Activated naive CD4-positive, alpha-beta T cell treated with anti-CD3 and anti-CD28 coated beads for 36 hours (primary cell): ENCODE results near the gene UNC45B. TPM values are rescaled to one million over a fixed set of nuclear protein-coding genes. Genes with fewer than 3 reads are reported as not detected.
"Not testable (repeated sequence)": the region's sequence is repeated elsewhere in the genome, so short reads cannot be mapped to it uniquely, and the experiment has no call there.

Experiments
- CTCF ChIA-PET: fragments of 350-600 bp; sonication (Branson Sonifier 250); formaldehyde crosslinking; loops from one replicate; lab custom pipeline; 2021; ENCODE audit warnings: antibody characterized with exemption; lab: Charles Lee
- DNase-seq: peaks from one replicate; pipeline ENCODE4 v3.0.0-alpha.2; 2020
- H3K27ac Mint-ChIP-seq: one replicate; pipeline ENCODE4 v1.8.0; 2021; ENCODE audit warnings: mild to moderate bottlenecking, mixed read lengths
- H3K27me3 Mint-ChIP-seq: one replicate; pipeline ENCODE4 v1.8.0; 2021; ENCODE audit warnings: low read depth, mixed read lengths
- H3K36me3 Mint-ChIP-seq: one replicate; pipeline ENCODE4 v1.8.0; 2021; ENCODE audit warnings: low read depth, mixed read lengths
- H3K4me1 Mint-ChIP-seq: one replicate; pipeline ENCODE4 v1.8.0; 2021; ENCODE audit warnings: low read depth, mixed read lengths
- H3K4me3 Mint-ChIP-seq: one replicate; pipeline ENCODE4 v1.8.0; 2021; ENCODE audit warnings: mild to moderate bottlenecking, moderate library complexity, mixed read lengths
- H3K9me3 Mint-ChIP-seq: one replicate; pipeline ENCODE4 v1.8.0; 2021; ENCODE audit warnings: mixed read lengths
- intact Hi-C: fragments of 100-400 bp; cut with micrococcal nuclease; formaldehyde crosslinking; loops from one replicate; pipeline ENCODE4 v1.15.1; 2023
- total RNA-seq, 2 experiments: library from RNA; stranded (reverse); gene quantifications; one replicate each; pipeline ENCODE4 v1.2.3, GENCODE V29; 2021

UNC45B gene
- total RNA-seq, 2 experiments from 2014 or later, result 0.05 to 0.15 TPM

GRCh38 chr17:35162755-35163154, 15.1 kb downstream of the UNC45B start:
- DNase-seq, result no peak
- intact Hi-C loops, result loop anchor here (5.0 kb wide), 2 partner anchors 150 to 325 kb away; no protein-coding TSS in a partner anchor
- Mint-ChIP-seq H3K27me3 (no peaks in the 10 kb centered on the region), H3K36me3 (no peaks in the 10 kb centered on the region), H3K9me3 (no peaks in the 10 kb centered on the region), H3K4me1 (peaks cover 53% of the 10 kb centered on the region), H3K27ac (no peak overlapping the region), H3K4me3 (no peak overlapping the region)
- CTCF ChIA-PET, result no interaction called here

- CTCF ChIA-PET, result interaction anchor here (0.5 to 1.4 kb wide), 2 partner anchors 20 to 473 kb away, joined by 3 to 5 read pairs; no protein-coding TSS in a partner anchor
- intact Hi-C loops, result loop anchor here (5.0 kb wide), 2 partner anchors 148 to 323 kb away; no protein-coding TSS in a partner anchor
- Mint-ChIP-seq H3K4me1 (peaks cover 53% of the 10 kb centered on the region), H3K27me3 (no peaks in the 10 kb centered on the region), H3K36me3 (no peaks in the 10 kb centered on the region), H3K4me3 (no peak overlapping the region), H3K9me3 (no peaks in the 10 kb centered on the region), H3K27ac (no peak overlapping the region)
- no peak for DNase-seq
These were observed 16.3 kb downstream of the UNC45B start for GRCh38 chr17:35163886-35164285.

GRCh38 chr17:35164716-35165115, 17.1 kb downstream of the UNC45B start:
- Mint-ChIP-seq H3K27me3 (no peaks in the 10 kb centered on the region), H3K4me1 (peaks cover 46% of the 10 kb centered on the region), H3K9me3 (no peaks in the 10 kb centered on the region), H3K36me3 (no peaks in the 10 kb centered on the region), H3K4me3 (no peak overlapping the region), H3K27ac (no peak overlapping the region)
- no peak for DNase-seq
- intact Hi-C loops, result loop anchor here (5.0 kb wide), 2 partner anchors 148 to 323 kb away; no protein-coding TSS in a partner anchor
- CTCF ChIA-PET, result interaction anchor here (0.7 to 1.5 kb wide), 3 partner anchors 21 to 599 kb away, joined by 4 to 6 read pairs (median 5); no protein-coding TSS in a partner anchor

- CTCF ChIA-PET, result interaction anchor here (0.8 kb wide), 1 partner anchor 63 kb away, joined by 3 read pairs; no protein-coding TSS in a partner anchor
- Mint-ChIP-seq H3K27me3 (no peaks in the 10 kb centered on the region), H3K36me3 (no peaks in the 10 kb centered on the region), H3K9me3 (no peaks in the 10 kb centered on the region), H3K27ac (no peak overlapping the region), H3K4me3 (no peak overlapping the region), H3K4me1 (peaks cover 30% of the 10 kb centered on the region)
- intact Hi-C loops, result no loop called here
- DNase-seq, result no peak
These were observed 18.9 kb downstream of the UNC45B start for GRCh38 chr17:35166526-35166925.

- DNase-seq, result no peak
- Mint-ChIP-seq H3K36me3 (no peaks in the 10 kb centered on the region), H3K27me3 (no peaks in the 10 kb centered on the region), H3K27ac (no peak overlapping the region), H3K4me3 (no peak overlapping the region), H3K9me3 (no peaks in the 10 kb centered on the region), H3K4me1 (peaks cover 29% of the 10 kb centered on the region)
- intact Hi-C loops, result no loop called here
- CTCF ChIA-PET, result interaction anchor here (0.8 to 0.9 kb wide), 2 partner anchors 17 to 56 kb away, joined by 3 to 4 read pairs; no protein-coding TSS in a partner anchor
These were observed 19.4 kb downstream of the UNC45B start for GRCh38 chr17:35167046-35167445.

- CTCF ChIA-PET, result interaction anchor here (0.8 to 0.9 kb wide), 3 partner anchors 16 to 60 kb away, joined by 3 to 4 read pairs (median 3); no protein-coding TSS in a partner anchor
These were observed 20.0 kb downstream of the UNC45B start for GRCh38 chr17:35167666-35168065.

GRCh38 chr17:35169835-35170363, 22.3 kb downstream of the UNC45B start:
- Mint-ChIP-seq H3K36me3 (no peaks in the 10 kb centered on the region), H3K27me3 (no peaks in the 10 kb centered on the region), H3K27ac (no peak overlapping the region), H3K9me3 (no peaks in the 10 kb centered on the region), H3K4me3 (no peak overlapping the region), H3K4me1 (peaks cover 30% of the 10 kb centered on the region)
- intact Hi-C loops, result loop anchor here (10.0 kb wide), 1 partner anchor 635 kb away; the partner anchor contains the start of gene TAF15
- CTCF ChIA-PET, result interaction anchor here (1.4 kb wide), 1 partner anchor 143 kb away, joined by 4 read pairs; no protein-coding TSS in a partner anchor
- DNase-seq, result no peak

More at GRCh38 chr17:35167666-35168065, 20.0 kb downstream of the UNC45B start:
- Mint-ChIP-seq H3K36me3 (no peaks in the 10 kb centered on the region), H3K4me3 (no peak overlapping the region), H3K4me1 (peaks cover 31% of the 10 kb centered on the region), H3K9me3 (no peaks in the 10 kb centered on the region), H3K27me3 (no peaks in the 10 kb centered on the region), H3K27ac (no peak overlapping the region)
- intact Hi-C loops, result no loop called here
- DNase-seq, result no peak

GRCh38 chr17:35170968-35171771, 23.6 kb downstream of the UNC45B start:
- DNase-seq, result no peak
- no peaks in the 10 kb centered on the region for H3K9me3 Mint-ChIP-seq
- H3K27me3 Mint-ChIP-seq, result no peaks in the 10 kb centered on the region
- CTCF ChIA-PET, result interaction anchor here (0.5 to 1.4 kb wide), 5 partner anchors 61 to 368 kb away, joined by 3 to 5 read pairs (median 4); no protein-coding TSS in a partner anchor
- H3K36me3 Mint-ChIP-seq, result no peaks in the 10 kb centered on the region
- peak overlapping the region; percentile 61 for H3K27ac Mint-ChIP-seq
- H3K4me1 Mint-ChIP-seq, result peaks cover 33% of the 10 kb centered on the region
- intact Hi-C loops, result loop anchor here (1.0 to 10.0 kb wide), 4 partner anchors 362 to 634 kb away; partner anchors contain the start of gene TAF15
- no peak overlapping the region for H3K4me3 Mint-ChIP-seq

GRCh38 chr17:35171834-35172233, 24.2 kb downstream of the UNC45B start:
- Mint-ChIP-seq H3K27me3 (no peaks in the 10 kb centered on the region), H3K4me1 (peaks cover 37% of the 10 kb centered on the region), H3K27ac (peak overlapping the region; percentile 61), H3K4me3 (no peak overlapping the region), H3K9me3 (no peaks in the 10 kb centered on the region), H3K36me3 (no peaks in the 10 kb centered on the region)
- CTCF ChIA-PET, result interaction anchor here (0.7 kb wide), 1 partner anchor 579 kb away, joined by 3 read pairs; no protein-coding TSS in a partner anchor
- no peak for DNase-seq
- intact Hi-C loops, result loop anchor here (1.0 to 10.0 kb wide), 6 partner anchors 67 to 633 kb away; partner anchors contain the start of gene TAF15

GRCh38 chr17:35172321-35172720, 24.7 kb downstream of the UNC45B start:
- DNase-seq, H3K9me3 Mint-ChIP-seq, H3K27me3 Mint-ChIP-seq, H3K4me3 Mint-ChIP-seq, H3K36me3 Mint-ChIP-seq: not testable (repeated sequence)
- peaks cover 41% of the 10 kb centered on the region for H3K4me1 Mint-ChIP-seq
- CTCF ChIA-PET, result interaction anchor here (0.7 kb wide), 1 partner anchor 578 kb away, joined by 3 read pairs; no protein-coding TSS in a partner anchor
- intact Hi-C loops, result loop anchor here (1.0 to 10.0 kb wide), 3 partner anchors 67 to 632 kb away; partner anchors contain the start of gene TAF15
- peak overlapping the region; percentile 7 for H3K27ac Mint-ChIP-seq

- CTCF ChIA-PET, result no interaction called here
- DNase-seq, result no peak
- Mint-ChIP-seq H3K27ac (no peak overlapping the region), H3K4me3 (no peak overlapping the region), H3K4me1 (peaks cover 56% of the 10 kb centered on the region), H3K9me3 (no peaks in the 10 kb centered on the region), H3K36me3 (no peaks in the 10 kb centered on the region), H3K27me3 (no peaks in the 10 kb centered on the region)
- intact Hi-C loops, result loop anchor here (5.0 to 10.0 kb wide), 2 partner anchors 37 to 630 kb away; partner anchors contain the start of gene TAF15
These were observed 27.3 kb downstream of the UNC45B start for GRCh38 chr17:35174835-35175334.
